Ishikawa (cell line): ENCODE measurements around the gene NDOR1.

Experiments
- CEBPB ChIP-seq: IDR thresholded peaks from 2 replicates; pipeline ENCODE4 v1.6.1; 2012
- CREB1 ChIP-seq: IDR thresholded peaks from 2 replicates; pipeline ENCODE4 v1.6.1; 2012; ENCODE audit warnings: low read depth
- EGR1 ChIP-seq: IDR thresholded peaks from 2 replicates; pipeline ENCODE4 v1.6.1; 2012
- EP300 ChIP-seq: IDR thresholded peaks from 2 replicates; pipeline ENCODE4 v1.6.1; 2012; ENCODE audit warnings: borderline replicate concordance
- FOXM1 ChIP-seq: IDR thresholded peaks from 2 replicates; pipeline ENCODE4 v1.6.1; 2012; ENCODE audit warnings: low read depth, borderline replicate concordance
- MAX ChIP-seq: IDR thresholded peaks from 2 replicates; pipeline ENCODE4 v1.6.1; 2012
- NFIC ChIP-seq: IDR thresholded peaks from 2 replicates; pipeline ENCODE4 v1.6.1; 2012
- RAD21 ChIP-seq: IDR thresholded peaks from 2 replicates; pipeline ENCODE4 v1.6.1; 2012; ENCODE audit warnings: low read depth
- REST ChIP-seq: IDR thresholded peaks from 2 replicates; pipeline ENCODE4 v1.6.1; 2012; ENCODE audit warnings: low read depth, mild to moderate bottlenecking
- TAF1 ChIP-seq: IDR thresholded peaks from 2 replicates; pipeline ENCODE4 v1.6.1; 2012; ENCODE audit warnings: low read depth, mild to moderate bottlenecking
- TCF12 ChIP-seq: IDR thresholded peaks from 2 replicates; pipeline ENCODE4 v1.6.1; 2012; ENCODE audit warnings: low read depth
- TEAD4 ChIP-seq: IDR thresholded peaks from 2 replicates; pipeline ENCODE4 v1.6.1; 2012
- USF1 ChIP-seq: IDR thresholded peaks from 2 replicates; pipeline ENCODE4 v1.6.1; 2012
- YY1 ChIP-seq: IDR thresholded peaks from 2 replicates; pipeline ENCODE4 v1.6.1; 2012; ENCODE audit warnings: low read depth
- ZBTB7A ChIP-seq: IDR thresholded peaks from 2 replicates; pipeline ENCODE4 v1.6.1; 2012; ENCODE audit warnings: low read depth

Gene NDOR1

GRCh38 chr9:137202966-137203365 lies 2.5 kb upstream of the NDOR1 start:
- no peak for TF ChIP-seq NFIC
- no peak for TF ChIP-seq ZBTB7A
- no peak for TF ChIP-seq RAD21
- no peak for TF ChIP-seq TAF1
- TF ChIP-seq CEBPB: no peak
- no peak for TF ChIP-seq TCF12
- no peak for TF ChIP-seq MAX
- no peak for TF ChIP-seq CREB1
- no peak for TF ChIP-seq TEAD4
- TF ChIP-seq EP300: no peak

GRCh38 chr9:137204731-137205125 lies 772 bp upstream of the NDOR1 start:
- TF ChIP-seq YY1 (no peak), EGR1 (no peak), EP300 (no peak), TAF1 (no peak), REST (no peak), TEAD4 (no peak), TCF12 (no peak), USF1 (no peak), MAX (no peak), CREB1 (no peak)

GRCh38 chr9:137206602-137207001 lies 1.1 kb downstream of the NDOR1 start:
- TF ChIP-seq RAD21: no peak
- TF ChIP-seq CEBPB: no peak
- no peak for TF ChIP-seq TCF12
- no peak for TF ChIP-seq EGR1
- TF ChIP-seq ZBTB7A: no peak
- TF ChIP-seq YY1: no peak

GRCh38 chr9:137211532-137211931 lies 6.0 kb downstream of the NDOR1 start:
- TF ChIP-seq ZBTB7A (no peak), TAF1 (no peak), USF1 (no peak), CREB1 (no peak), YY1 (no peak), REST (no peak), TEAD4 (no peak), EP300 (no peak), EGR1 (no peak), RAD21 (no peak), FOXM1 (no peak), MAX (no peak), NFIC (no peak), CEBPB (no peak), TCF12 (no peak)

GRCh38 chr9:137212520-137212919 lies 7.0 kb downstream of the NDOR1 start:
- no peak for TF ChIP-seq EP300
- TF ChIP-seq YY1: no peak
- no peak for TF ChIP-seq RAD21
- no peak for TF ChIP-seq REST
